A673 (cell line): Measurements from ENCODE around the gene PTGES2. TPM values are rescaled to one million over a fixed set of nuclear protein-coding genes. Genes with fewer than 3 reads are reported as not detected.

Experiments
- BruUV-seq: library from RNA; stranded (reverse); fragments of 400-500 nt; replicated peaks from 2 replicates; lab custom pipeline; 2021; lab: Mats Ljungman, UMichigan
- CTCF ChIA-PET: fragments of 300-600 bp; sonication (Branson Sonifier 250); formaldehyde crosslinking; loops from one replicate; lab custom pipeline; 2022; ENCODE audit warnings: antibody characterized with exemption; lab: Charles Lee
- POLR2A ChIA-PET: fragments of 300-600 bp; sonication (Branson Sonifier 250); formaldehyde crosslinking; loops from one replicate; lab custom pipeline; 2022; ENCODE audit warnings: antibody characterized with exemption; ENCODE audit not compliant: low non-redundant PET; lab: Charles Lee
- DNase-seq: peaks from one replicate; pipeline ENCODE4 v3.0.0-alpha.2; 2015; ENCODE audit warnings: low spot score
- H3K27ac ChIP-seq: fragments of 200-600 bp; sonication (generic); 2 replicates; pipeline ENCODE4 v1.5.1; 2016; ENCODE audit warnings: mixed run types, low read depth, mild to moderate bottlenecking, mixed read lengths, antibody characterized with exemption, low read length; ENCODE audit not compliant: poor library complexity, severe bottlenecking
- H3K27me3 ChIP-seq: fragments of 200-600 bp; sonication (generic); replicated peaks from 2 replicates; pipeline ENCODE4 v1.6.1; 2017; ENCODE audit warnings: mixed run types, low read depth, mild to moderate bottlenecking, mixed read lengths, antibody characterized with exemption, low read length; ENCODE audit not compliant: insufficient read depth, poor library complexity
- H3K36me3 ChIP-seq: fragments of 200-600 bp; sonication (generic); 2 replicates; pipeline ENCODE4 v1.6.1; 2016; ENCODE audit warnings: mixed run types, mild to moderate bottlenecking, mixed read lengths, antibody characterized with exemption, low read length; ENCODE audit not compliant: insufficient read depth, poor library complexity, severe bottlenecking
- H3K4me1 ChIP-seq: fragments of 200-600 bp; sonication (generic); 2 replicates; pipeline ENCODE4 v1.6.1; 2017; ENCODE audit warnings: mixed run types, mild to moderate bottlenecking, mixed read lengths, antibody characterized with exemption, low read length; ENCODE audit not compliant: insufficient read depth, poor library complexity, severe bottlenecking
- H3K4me3 ChIP-seq: fragments of 200-600 bp; sonication (generic); 2 replicates; pipeline ENCODE4 v1.5.1; 2016; ENCODE audit warnings: low read depth, mixed run types, mild to moderate bottlenecking, mixed read lengths, low read length; ENCODE audit not compliant: poor library complexity, severe bottlenecking
- H3K9me3 ChIP-seq: fragments of 200-600 bp; sonication (generic); 2 replicates; pipeline ENCODE4 v1.6.1; 2016; ENCODE audit warnings: mixed run types, low read depth, mild to moderate bottlenecking, mixed read lengths, antibody characterized with exemption, low read length; ENCODE audit not compliant: poor library complexity, severe bottlenecking
- EZH2 ChIP-seq: fragments of 200-600 bp; sonication (generic); IDR thresholded peaks from 2 replicates; pipeline ENCODE4 v1.6.1; 2017; ENCODE audit warnings: borderline replicate concordance, low read depth, mild to moderate bottlenecking, mixed read lengths, antibody characterized with exemption, low read length; ENCODE audit not compliant: poor library complexity, severe bottlenecking
- intact Hi-C: fragments of 100-400 bp; cut with micrococcal nuclease; formaldehyde crosslinking; loops from one replicate; pipeline ENCODE4 v1.10.0; 2022; ENCODE audit not compliant: unreplicated experiment
- total RNA-seq: library from RNA; stranded (reverse); gene quantifications from 2 replicates; pipeline ENCODE4 v1.2.3, GENCODE V29; 2021
- TF ChIP-seq, protein P1 (sequence below): fragments of 300-800, 200-600 bp; sonication (generic); conservative IDR thresholded peaks from 2 replicates; pipeline ENCODE4 v1.5.1; 2017; ENCODE audit warnings: low read depth, mild to moderate bottlenecking, antibody characterized with exemption, low read length, moderate library complexity, mixed read lengths

PTGES2 gene
- total RNA-seq, 1 experiment from 2014 or later, result 122 TPM

DNA sequence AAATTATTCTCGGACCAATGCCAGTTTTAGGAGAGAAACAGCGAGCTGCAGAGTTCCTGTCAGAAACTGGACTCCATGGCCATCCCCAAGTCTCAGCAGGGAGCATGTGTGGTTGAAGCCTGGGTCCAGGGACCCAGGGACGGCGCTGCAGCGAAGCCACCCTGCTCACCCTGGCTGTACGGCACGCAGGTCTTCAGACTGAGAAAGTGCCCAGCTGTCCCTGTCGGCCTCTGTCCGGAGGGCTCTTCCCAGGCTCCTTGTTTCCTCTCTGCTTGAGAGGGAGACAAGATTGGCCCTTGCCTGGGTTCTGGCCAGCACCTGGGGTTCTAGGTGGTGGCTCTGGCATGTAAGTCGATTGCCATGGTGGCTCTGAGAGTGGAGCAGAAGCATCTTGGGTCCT lies 26.9 kb downstream of the PTGES2 start:
- ChIA-PET CTCF (interaction anchor here (1.1 kb wide), 1 partner anchor 17 kb away, joined by 5 read pairs; no protein-coding TSS in a partner anchor), POLR2A (no interaction called here)
- H3K27ac ChIP-seq, result peak overlapping the region; percentile 35
- peaks cover 42% of the 10 kb centered on the region for H3K36me3 ChIP-seq
- peaks cover 28% of the 10 kb centered on the region for H3K4me1 ChIP-seq
- intact Hi-C loops, result no loop called here
- H3K27me3 ChIP-seq, result no peaks in the 10 kb centered on the region
- no peaks in the 10 kb centered on the region for H3K9me3 ChIP-seq
- DNase-seq, result no peak
- no peak for TF ChIP-seq EZH2
- TF ChIP-seq, protein P1, sequence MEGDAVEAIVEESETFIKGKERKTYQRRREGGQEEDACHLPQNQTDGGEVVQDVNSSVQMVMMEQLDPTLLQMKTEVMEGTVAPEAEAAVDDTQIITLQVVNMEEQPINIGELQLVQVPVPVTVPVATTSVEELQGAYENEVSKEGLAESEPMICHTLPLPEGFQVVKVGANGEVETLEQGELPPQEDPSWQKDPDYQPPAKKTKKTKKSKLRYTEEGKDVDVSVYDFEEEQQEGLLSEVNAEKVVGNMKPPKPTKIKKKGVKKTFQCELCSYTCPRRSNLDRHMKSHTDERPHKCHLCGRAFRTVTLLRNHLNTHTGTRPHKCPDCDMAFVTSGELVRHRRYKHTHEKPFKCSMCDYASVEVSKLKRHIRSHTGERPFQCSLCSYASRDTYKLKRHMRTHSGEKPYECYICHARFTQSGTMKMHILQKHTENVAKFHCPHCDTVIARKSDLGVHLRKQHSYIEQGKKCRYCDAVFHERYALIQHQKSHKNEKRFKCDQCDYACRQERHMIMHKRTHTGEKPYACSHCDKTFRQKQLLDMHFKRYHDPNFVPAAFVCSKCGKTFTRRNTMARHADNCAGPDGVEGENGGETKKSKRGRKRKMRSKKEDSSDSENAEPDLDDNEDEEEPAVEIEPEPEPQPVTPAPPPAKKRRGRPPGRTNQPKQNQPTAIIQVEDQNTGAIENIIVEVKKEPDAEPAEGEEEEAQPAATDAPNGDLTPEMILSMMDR, result no peak
- H3K4me3 ChIP-seq, result no peak overlapping the region
- no TSS peak for BruUV-seq

DNA sequence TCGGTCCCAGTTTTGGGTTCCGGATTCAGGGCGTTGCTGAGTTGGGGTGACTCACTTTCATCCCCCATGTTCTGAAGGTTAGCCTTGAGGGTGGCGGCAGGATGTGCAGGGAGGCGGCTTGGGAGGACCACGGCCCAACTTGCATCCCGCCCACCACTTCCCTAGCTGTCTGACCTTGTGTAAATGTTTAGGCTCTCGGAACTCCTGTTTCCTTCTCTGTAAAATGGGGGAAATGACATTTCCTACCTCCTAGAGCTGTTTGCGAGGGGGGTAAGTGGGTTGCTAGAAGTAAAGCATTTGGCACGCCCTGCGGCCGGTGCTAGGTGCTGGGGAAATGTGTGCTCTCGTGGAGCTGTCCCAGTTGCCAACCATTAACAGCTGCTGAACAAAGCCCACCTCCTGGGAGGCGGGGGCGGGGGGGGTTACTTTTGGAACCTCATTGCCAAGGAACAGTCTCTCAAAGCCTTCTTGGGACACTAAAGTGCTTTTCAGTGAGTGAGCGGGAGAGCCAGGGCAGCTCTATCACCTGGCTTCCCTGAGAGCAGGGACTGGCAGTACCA lies 27.5 kb downstream of the PTGES2 start:
- no peak for TF ChIP-seq EZH2
- DNase-seq, result no peak
- intact Hi-C loops, result no loop called here
- Histone ChIP-seq H3K9me3 (no peaks in the 10 kb centered on the region), H3K4me3 (no peak overlapping the region), H3K4me1 (peaks cover 33% of the 10 kb centered on the region), H3K27ac (peak overlapping the region; percentile 35), H3K36me3 (peaks cover 38% of the 10 kb centered on the region), H3K27me3 (no peaks in the 10 kb centered on the region)
- POLR2A ChIA-PET, result no interaction called here
- CTCF ChIA-PET, result no interaction called here
- BruUV-seq, result no TSS peak

DNA sequence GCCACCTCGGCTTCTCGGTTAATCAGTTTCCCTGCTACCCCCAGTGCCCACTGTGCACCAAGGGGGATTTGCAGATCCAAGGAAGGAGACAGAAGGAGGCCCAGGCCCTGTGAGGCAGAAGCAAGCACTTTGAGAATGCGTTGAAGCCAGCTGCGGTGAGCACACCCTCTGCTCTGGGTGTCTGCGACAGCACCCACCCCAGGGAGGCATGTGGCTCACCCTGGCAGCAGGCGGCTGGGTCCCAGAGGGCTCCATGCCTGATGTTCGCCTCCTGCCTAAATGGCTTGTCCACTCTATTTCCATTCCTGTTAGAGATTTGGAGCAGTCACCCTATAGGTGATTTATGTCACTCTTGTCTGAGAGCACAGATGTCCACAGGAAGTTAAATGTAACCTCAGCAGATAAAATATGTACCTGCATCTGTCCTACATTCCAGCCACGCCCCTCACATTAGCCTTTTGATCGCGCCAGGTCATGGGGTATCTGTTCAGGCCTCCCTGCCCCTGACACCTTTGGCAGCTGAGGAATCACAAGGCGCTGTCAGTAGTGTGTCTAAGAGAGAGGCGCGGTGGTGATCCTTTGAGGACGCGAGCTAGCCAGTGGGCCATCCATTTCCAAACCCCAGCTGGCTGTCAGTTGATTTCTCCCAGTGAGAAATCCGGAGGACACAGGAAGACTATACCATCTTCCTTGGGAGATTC lies 28.1 kb downstream of the PTGES2 start:
- TF ChIP-seq, protein P1, result no peak
- TF ChIP-seq EZH2, result no peak
- BruUV-seq, result no TSS peak
- peaks cover 39% of the 10 kb centered on the region for H3K4me1 ChIP-seq
- intact Hi-C loops, result no loop called here
- peak overlapping the region; percentile 40 for H3K4me3 ChIP-seq
- no peaks in the 10 kb centered on the region for H3K27me3 ChIP-seq
- ChIA-PET CTCF (interaction anchor here (0.5 kb wide), 1 partner anchor 511 kb away, joined by 3 read pairs; no protein-coding TSS in a partner anchor), POLR2A (no interaction called here)
- peaks cover 36% of the 10 kb centered on the region for H3K36me3 ChIP-seq
- H3K27ac ChIP-seq, result peak overlapping the region; percentile 53
- no peak for DNase-seq
- no peaks in the 10 kb centered on the region for H3K9me3 ChIP-seq
